C4-2B (cell line): ENCODE measurements around the gene IRX1.
A peak's percentile ranks its signal among the peaks of the same experiment; 100 is the strongest.

ENCODE experiments used
- H3K27ac ChIP-seq: fragments of 450-650 bp; 2 replicates; pipeline ENCODE4 v1.5.1; 2017
- CTCF ChIP-seq: fragments of 450-650 bp; conservative IDR thresholded peaks from 2 replicates; pipeline ENCODE4 v1.5.1; 2017; ENCODE audit warnings: mild to moderate bottlenecking
- ZFX ChIP-seq: fragments of 450-650 bp; IDR thresholded peaks from 2 replicates; pipeline ENCODE4 v1.6.1; 2017

The IRX1 gene

GRCh38 chr5:3590967-3591900, 4.4 kb upstream of the IRX1 start:
- no peak overlapping the region for H3K27ac ChIP-seq
- TF ChIP-seq ZFX = no peak
- TF ChIP-seq CTCF = peak; percentile 26

- TF ChIP-seq CTCF = no peak
- no peak for TF ChIP-seq ZFX
- no peak overlapping the region for H3K27ac ChIP-seq
Observed at GRCh38 chr5:3592298-3592697, 3.3 kb upstream of the IRX1 start.

- no peak overlapping the region for H3K27ac ChIP-seq
- no peak for TF ChIP-seq CTCF
- TF ChIP-seq ZFX = no peak
Observed at GRCh38 chr5:3593771-3594509, 1.7 kb upstream of the IRX1 start.

- TF ChIP-seq ZFX (no peak), CTCF (peak; percentile 14; the same call in 1 of the 2 replicates)
- H3K27ac ChIP-seq = no peak overlapping the region
Observed at GRCh38 chr5:3594510-3595005, 1.1 kb upstream of the IRX1 start.

GRCh38 chr5:3596261-3596825, 711 bp downstream of the IRX1 start:
- no peak overlapping the region for H3K27ac ChIP-seq
- no peak for TF ChIP-seq ZFX
- TF ChIP-seq CTCF = no peak

GRCh38 chr5:3596857-3597166, 1.2 kb downstream of the IRX1 start:
- H3K27ac ChIP-seq = no peak overlapping the region
- TF ChIP-seq ZFX (no peak), CTCF (no peak)
